ENCODE data around the gene DYDC1. TPM values are rescaled to one million over a fixed set of nuclear protein-coding genes. Genes with fewer than 3 reads are reported as not detected.

The DYDC1 gene
- polyA plus RNA-seq, 3 donors: not detected

GRCh38 chr10:80333983-80334382, 22.6 kb downstream of the DYDC1 start:
- no peaks in the 10 kb centered on the region for H3K4me1 ChIP-seq (ENCODE audit: control insufficient read depth in 1 of 2, insufficient read depth in 2 of 2, low read length in 2 of 2)
- Mint-ChIP-seq H3K9me3 (no peaks in the 10 kb centered on the region), H3K4me3 (no peak overlapping the region), H3K27ac (peak overlapping the region in 1 of 7 donors; percentile 19), H3K36me3 (no peaks in the 10 kb centered on the region), H3K27me3 (ENCODE audit: low read depth in 3 of 3) (peaks cover 1 to 2% (median 1%) of the 10 kb centered on the region in 3 donors), H3K4me1 (no peaks in the 10 kb centered on the region)
- WGBS (ENCODE audit: insufficient coverage): no CpG with 5 or more reads among the region's 1 CpG
- intact Hi-C loops (cut with micrococcal nuclease): no loop called here
- H3K27me3 ChIP-seq (ENCODE audit: control insufficient read depth in 2 of 2, insufficient read depth in 2 of 2, low read length in 2 of 2): no peaks in the 10 kb centered on the region
- no peak for DNase-seq
- no peak overlapping the region for H3K4me2 ChIP-seq (replicated peaks; ENCODE audit: extremely low read depth, low read length, poor library complexity, severe bottlenecking)
- no peak overlapping the region for H2AFZ ChIP-seq (ENCODE audit: insufficient read depth, low read depth, low read length, poor library complexity, severe bottlenecking)
- H3K9ac ChIP-seq (ENCODE audit: insufficient read depth, low read length, poor library complexity, severe bottlenecking): no peak overlapping the region
- H3K4me3 ChIP-seq (replicated peaks in 1 of 3; ENCODE audit: low read depth in 2 of 3, low read length in 3 of 3): no peak overlapping the region
- H3K27ac ChIP-seq (ENCODE audit: low read depth in 1 of 2, low read length in 2 of 2): no peak overlapping the region
- no peak for TF ChIP-seq CTCF (IDR thresholded peaks at IDR 0.05)
- no peaks in the 10 kb centered on the region for H4K20me1 ChIP-seq (ENCODE audit: insufficient read depth, low read length)
- no peaks in the 10 kb centered on the region for H3K36me3 ChIP-seq (replicated peaks in 1 of 2; ENCODE audit: control insufficient read depth in 1 of 2, insufficient read depth in 2 of 2, low read length in 2 of 2)
- no peaks in the 10 kb centered on the region for H3K9me3 ChIP-seq (replicated peaks in 1 of 2; ENCODE audit: control insufficient read depth in 1 of 2, insufficient read depth in 1 of 2, low read length in 2 of 2)
- H3K79me2 ChIP-seq (ENCODE audit: insufficient read depth, low read length): no peaks in the 10 kb centered on the region

DNA sequence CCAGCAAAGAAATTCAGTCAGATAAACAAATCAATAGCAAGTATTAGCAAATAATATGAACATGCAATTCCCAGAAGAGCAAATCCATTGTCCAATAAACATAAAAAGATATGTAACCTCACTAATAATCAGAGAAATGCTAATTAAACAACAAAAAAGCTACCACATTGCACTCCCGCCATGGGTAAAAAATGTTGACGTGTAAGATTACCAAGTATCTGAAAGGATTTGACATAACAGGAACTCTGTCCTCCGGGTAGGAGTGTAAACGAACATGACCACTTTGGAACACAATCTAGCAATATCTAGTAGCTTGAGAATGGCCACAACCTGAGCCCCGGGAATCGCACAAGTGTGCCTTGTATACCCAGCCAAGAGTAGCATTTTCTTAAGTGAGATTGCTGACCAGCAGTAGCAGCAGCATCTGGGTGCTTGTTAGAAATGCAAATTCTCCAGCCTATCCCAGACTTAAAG, 31.6 kb downstream of the DYDC1 start:
- Histone ChIP-seq H3K9ac (ENCODE audit: insufficient read depth, low read length, poor library complexity, severe bottlenecking) (no peak overlapping the region), H3K27ac (ENCODE audit: low read depth in 1 of 2, low read length in 2 of 2) (no peak overlapping the region), H3K4me2 (replicated peaks; ENCODE audit: extremely low read depth, low read length, poor library complexity, severe bottlenecking) (no peak overlapping the region), H3K9me3 (replicated peaks in 1 of 2; ENCODE audit: control insufficient read depth in 1 of 2, insufficient read depth in 1 of 2, low read length in 2 of 2) (no peaks in the 10 kb centered on the region), H3K4me1 (ENCODE audit: control insufficient read depth in 1 of 2, insufficient read depth in 2 of 2, low read length in 2 of 2) (no peaks in the 10 kb centered on the region), H3K4me3 (replicated peaks in 1 of 3; ENCODE audit: low read depth in 2 of 3, low read length in 3 of 3) (no peak overlapping the region), H4K20me1 (ENCODE audit: insufficient read depth, low read length) (no peaks in the 10 kb centered on the region), H2AFZ (ENCODE audit: insufficient read depth, low read depth, low read length, poor library complexity, severe bottlenecking) (no peak overlapping the region), H3K36me3 (replicated peaks in 1 of 2; ENCODE audit: control insufficient read depth in 1 of 2, insufficient read depth in 2 of 2, low read length in 2 of 2) (no peaks in the 10 kb centered on the region), H3K79me2 (ENCODE audit: insufficient read depth, low read length) (no peaks in the 10 kb centered on the region), H3K27me3 (ENCODE audit: control insufficient read depth in 2 of 2, insufficient read depth in 2 of 2, low read length in 2 of 2) (no peaks in the 10 kb centered on the region)
- intact Hi-C loops (cut with micrococcal nuclease): no loop called here
- Mint-ChIP-seq H3K4me1 (no peaks in the 10 kb centered on the region), H3K4me3 (no peak overlapping the region), H3K36me3 (no peaks in the 10 kb centered on the region), H3K27ac (no peak overlapping the region), H3K27me3 (ENCODE audit: low read depth in 3 of 3) (peaks cover 0 to 4% (median 1%) of the 10 kb centered on the region in 3 donors), H3K9me3 (peaks cover 0 to 3% (median 0%) of the 10 kb centered on the region in 7 donors)
- WGBS (ENCODE audit: insufficient coverage): 94% methylated on average over 3 of the region's 6 CpGs
- TF ChIP-seq CTCF (IDR thresholded peaks at IDR 0.05): no peak
- no peak for DNase-seq
